Esophagus muscularis mucosa (tissue), 4 donors: ENCODE data around the gene SLC38A2. TPM values are rescaled to one million over a fixed set of nuclear protein-coding genes. Genes with fewer than 3 reads are reported as not detected.

Experiments
- DNase-seq: peaks from one replicate; pipeline ENCODE4 v3.0.0-alpha.2; 2017; ENCODE audit errors: extremely low spot score
- H3K27ac ChIP-seq, 4 donors: fragments of 200-600 bp; sonication (generic); replicated peaks in 1 of 4; 1 replicate in 3 of 4; 2 replicates in 1 of 4; pipeline ENCODE4 v1.5.1; 2016 to 2019; ENCODE audit warnings: mild to moderate bottlenecking in 1 of 4
- H3K27me3 ChIP-seq, 4 donors: fragments of 200-600 bp; sonication (generic); one replicate each; pipeline versions ENCODE4 v1.5.1 to v1.6.0; 2016 to 2019
- H3K36me3 ChIP-seq, 4 donors: fragments of 200-600 bp; sonication (generic); one replicate each; pipeline ENCODE4 v1.5.1; 2016 to 2019
- H3K4me1 ChIP-seq, 4 donors: fragments of 200-600 bp; sonication (generic); one replicate each; pipeline ENCODE4 v1.5.1; 2016 to 2019
- H3K4me3 ChIP-seq, 4 donors: fragments of 200-600 bp; sonication (generic); 1 replicate in 2 of 4; 2 replicates in 2 of 4; pipeline ENCODE4 v1.5.1; 2016 to 2019; ENCODE audit warnings: mild to moderate bottlenecking in 4 of 4, moderate library complexity in 1 of 4
- H3K9me3 ChIP-seq, 4 donors: fragments of 200-600 bp; sonication (generic); 1 replicate in 3 of 4; 2 replicates in 1 of 4; pipeline ENCODE4 v1.5.1; 2016 to 2019
- EP300 ChIP-seq: sonication (generic); formaldehyde crosslinking; IDR thresholded peaks from one replicate; pipeline ENCODE4 v1.6.1; 2017; ENCODE audit warnings: antibody characterized with exemption
- POLR2A ChIP-seq: fragments of 450-650 bp; IDR thresholded peaks from one replicate; pipeline ENCODE4 v1.6.1; 2017; ENCODE audit warnings: antibody characterized with exemption, moderate library complexity, mild to moderate bottlenecking, low read depth
- POLR2AphosphoS5 ChIP-seq, 2 donors: sonication (generic); formaldehyde crosslinking; IDR thresholded peaks; one replicate each; pipeline ENCODE4 v1.6.1; 2017; ENCODE audit warnings: antibody characterized with exemption in 2 of 2
- WGBS: methylation state at CpG from one replicate; pipeline ENCODE4 v1.1.5; 2018; 5-methylcytosine and 5-hydroxymethylcytosine counted together
- intact Hi-C: fragments of 100-400 bp; cut with DNase I; formaldehyde crosslinking; loops from one replicate; pipeline ENCODE4 v1.15.1; 2023
- total RNA-seq, 4 donors: library from RNA; depleted of rRNA; stranded (reverse); fragments of >200 nt; gene quantifications; one replicate each; pipeline versions ENCODE4 v1.1.0 to v1.2.1, GENCODE V29; 2016
- TF ChIP-seq, protein P1 (sequence below), 3 experiments: fragments of 200-600 bp in 2 of 3; fragments of 450-650 bp in 1 of 3; sonication (generic) in 2 of 3; IDR thresholded peaks; one replicate each; pipeline ENCODE4 v1.5.1; 2017 to 2019; ENCODE audit warnings: antibody characterized with exemption in 3 of 3, mild to moderate bottlenecking in 2 of 3, moderate library complexity in 1 of 3

SLC38A2 gene
- total RNA-seq, 4 donors from 2014 or later = 177 to 241 (median 225) TPM

DNA sequence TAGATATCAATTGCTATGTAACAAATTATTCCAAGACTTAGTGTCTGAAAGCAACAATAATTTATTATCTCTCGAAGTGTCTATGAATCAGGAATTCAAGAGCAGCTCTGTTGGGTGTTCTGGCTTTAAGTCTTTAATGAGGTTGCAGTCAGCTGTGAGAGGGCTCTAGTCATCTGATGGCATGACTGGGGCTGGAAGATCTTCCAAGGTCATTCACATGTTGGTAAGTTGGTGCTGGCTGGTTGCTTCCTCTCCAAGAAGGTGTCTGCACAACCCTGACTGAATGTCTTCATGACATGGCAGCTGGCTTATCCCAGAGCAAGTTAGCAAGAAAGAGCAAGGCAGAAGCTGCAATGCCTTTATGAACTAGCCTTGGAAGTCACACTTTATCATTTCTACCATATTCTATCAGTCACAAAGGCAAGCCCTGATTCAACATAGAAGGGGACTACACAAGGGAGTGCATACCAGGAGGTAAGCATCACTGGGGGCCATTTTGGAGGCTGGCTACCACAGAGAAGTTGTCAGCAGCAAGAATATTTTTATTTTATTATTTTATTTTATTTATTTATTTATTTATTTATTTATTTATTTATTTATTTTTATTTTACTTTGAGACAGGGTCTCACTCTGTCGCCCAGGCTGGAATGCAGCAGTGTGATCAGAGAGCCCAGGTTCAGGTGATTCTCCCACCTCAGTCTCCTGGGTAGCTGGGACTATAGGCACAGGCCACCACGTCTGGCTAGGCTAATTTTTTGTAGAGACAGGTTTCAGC lies 7.6 kb upstream of the SLC38A2 start:
- DNase-seq = no peak
- WGBS = 82% methylated on average over 3 of the region's 3 CpGs
- Histone ChIP-seq H3K27ac (no peak overlapping the region), H3K36me3 (no peaks in the 10 kb centered on the region), H3K27me3 (no peaks in the 10 kb centered on the region), H3K9me3 (no peaks in the 10 kb centered on the region), H3K4me3 (no peak overlapping the region), H3K4me1 (peaks cover 18 to 23% (median 19%) of the 10 kb centered on the region in 4 donors)
- intact Hi-C loops = loop anchor here (5.0 to 10.0 kb wide), 3 partner anchors 145 to 237 kb away; no protein-coding TSS in a partner anchor
- TF ChIP-seq EP300 = no peak
- no peak for TF ChIP-seq POLR2A

- TF ChIP-seq POLR2AphosphoS5 (IDR thresholded peaks at IDR 0.05) (no peak), POLR2A (no peak), EP300 (no peak)
- TF ChIP-seq, protein P1, sequence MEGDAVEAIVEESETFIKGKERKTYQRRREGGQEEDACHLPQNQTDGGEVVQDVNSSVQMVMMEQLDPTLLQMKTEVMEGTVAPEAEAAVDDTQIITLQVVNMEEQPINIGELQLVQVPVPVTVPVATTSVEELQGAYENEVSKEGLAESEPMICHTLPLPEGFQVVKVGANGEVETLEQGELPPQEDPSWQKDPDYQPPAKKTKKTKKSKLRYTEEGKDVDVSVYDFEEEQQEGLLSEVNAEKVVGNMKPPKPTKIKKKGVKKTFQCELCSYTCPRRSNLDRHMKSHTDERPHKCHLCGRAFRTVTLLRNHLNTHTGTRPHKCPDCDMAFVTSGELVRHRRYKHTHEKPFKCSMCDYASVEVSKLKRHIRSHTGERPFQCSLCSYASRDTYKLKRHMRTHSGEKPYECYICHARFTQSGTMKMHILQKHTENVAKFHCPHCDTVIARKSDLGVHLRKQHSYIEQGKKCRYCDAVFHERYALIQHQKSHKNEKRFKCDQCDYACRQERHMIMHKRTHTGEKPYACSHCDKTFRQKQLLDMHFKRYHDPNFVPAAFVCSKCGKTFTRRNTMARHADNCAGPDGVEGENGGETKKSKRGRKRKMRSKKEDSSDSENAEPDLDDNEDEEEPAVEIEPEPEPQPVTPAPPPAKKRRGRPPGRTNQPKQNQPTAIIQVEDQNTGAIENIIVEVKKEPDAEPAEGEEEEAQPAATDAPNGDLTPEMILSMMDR (IDR thresholded peaks at IDR 0.05) = no peak
- 62% methylated on average over 3 of the region's 3 CpGs for WGBS
- intact Hi-C loops = loop anchor here (10.0 kb wide), 1 partner anchor 385 kb away; the partner anchor contains the start of gene SCAF11
Observed at GRCh38 chr12:46379352-46379751, 6.8 kb upstream of the SLC38A2 start.

GRCh38 chr12:46378530-46378929 lies 6.0 kb upstream of the SLC38A2 start:
- Histone ChIP-seq H3K4me1 (peaks cover 16 to 21% (median 17%) of the 10 kb centered on the region in 4 donors), H3K4me3 (no peak overlapping the region), H3K27ac (no peak overlapping the region), H3K9me3 (no peaks in the 10 kb centered on the region), H3K36me3 (no peaks in the 10 kb centered on the region), H3K27me3 (no peaks in the 10 kb centered on the region)
- whole genome bisulfite sequencing = 100% methylated on average over 1 of the region's 1 CpG
- DNase-seq = no peak
- intact Hi-C loops = loop anchor here (10.0 kb wide), 1 partner anchor 384 kb away; the partner anchor contains the start of gene SCAF11
- TF ChIP-seq, protein P1 (IDR thresholded peaks at IDR 0.05) = no peak

More at GRCh38 chr12:46379352-46379751, 6.8 kb upstream of the SLC38A2 start:
- no peak for DNase-seq
- Histone ChIP-seq H3K9me3 (no peaks in the 10 kb centered on the region), H3K36me3 (no peaks in the 10 kb centered on the region), H3K27ac (no peak overlapping the region), H3K27me3 (no peaks in the 10 kb centered on the region), H3K4me1 (peaks cover 9 to 15% (median 11%) of the 10 kb centered on the region in 4 donors), H3K4me3 (no peak overlapping the region)

- TF ChIP-seq POLR2AphosphoS5 (IDR thresholded peaks at IDR 0.05) = no peak
- TF ChIP-seq, protein P1 (IDR thresholded peaks at IDR 0.05) = no peak
- no peak for TF ChIP-seq EP300
- TF ChIP-seq POLR2A = no peak
- H3K36me3 ChIP-seq = no peaks in the 10 kb centered on the region
- no peaks in the 10 kb centered on the region for H3K9me3 ChIP-seq
- H3K27ac ChIP-seq = no peak overlapping the region
- 79% methylated on average over 3 of the region's 3 CpGs for WGBS
- intact Hi-C loops = loop anchor here (10.0 kb wide), 1 partner anchor 383 kb away; the partner anchor contains the start of gene SCAF11
- H3K4me1 ChIP-seq = peaks cover 16 to 22% (median 18%) of the 10 kb centered on the region in 4 donors
- no peak overlapping the region for H3K4me3 ChIP-seq
- H3K27me3 ChIP-seq = no peaks in the 10 kb centered on the region
- no peak for DNase-seq
Observed at GRCh38 chr12:46377678-46378077, 5.1 kb upstream of the SLC38A2 start.

- no peaks in the 10 kb centered on the region for H3K9me3 ChIP-seq
- H3K27me3 ChIP-seq = no peaks in the 10 kb centered on the region
- H3K4me3 ChIP-seq = no peak overlapping the region
- no peaks in the 10 kb centered on the region for H3K36me3 ChIP-seq
- intact Hi-C loops = loop anchor here (10.0 kb wide), 1 partner anchor 382 kb away; the partner anchor contains the start of gene SCAF11
- peaks cover 8 to 12% (median 10%) of the 10 kb centered on the region in 4 donors for H3K4me1 ChIP-seq
- TF ChIP-seq POLR2AphosphoS5 (IDR thresholded peaks at IDR 0.05) = no peak
- no peak for TF ChIP-seq EP300
- TF ChIP-seq POLR2A = no peak
- TF ChIP-seq, protein P1 (IDR thresholded peaks at IDR 0.05) = no peak
- H3K27ac ChIP-seq = no peak overlapping the region
- no peak for DNase-seq
- WGBS = 100% methylated on average over 1 of the region's 1 CpG
Observed at GRCh38 chr12:46376579-46376978, 4.0 kb upstream of the SLC38A2 start.
